Brain microvascular endothelial cell (primary cell): Measurements from ENCODE around the gene CDH13.

ENCODE experiments used
- DNase-seq: peaks from one replicate; pipeline ENCODE4 v3.0.0-alpha.2; 2020
- H3K27ac ChIP-seq: fragments of 250-450 bp; sonication (Bioruptor Pico); 2 replicates; pipeline ENCODE4 v1.5.1; 2020; ENCODE audit warnings: mild to moderate bottlenecking, moderate library complexity
- H3K27me3 ChIP-seq: fragments of 250-450 bp; sonication (Bioruptor Pico); replicated peaks from 2 replicates; pipeline ENCODE4 v1.5.1; 2020; ENCODE audit warnings: mild to moderate bottlenecking
- H3K36me3 ChIP-seq: fragments of 250-450 bp; sonication (Bioruptor Pico); replicated peaks from 2 replicates; pipeline ENCODE4 v1.5.1; 2020; ENCODE audit warnings: mild to moderate bottlenecking
- H3K4me3 ChIP-seq: 2 replicates; pipeline ENCODE4 v1.5.1; 2011; ENCODE audit warnings: low read depth, mild to moderate bottlenecking, control low read depth, low read length, moderate library complexity
- in situ Hi-C: cut with HindIII; loops from 2 replicates; pipeline ENCODE4 v1.10.0; 2017; ENCODE audit warnings: low sequenced_read_pairs, low pct_ligation_motif_present
- TF ChIP-seq, protein P1 (sequence below): IDR thresholded peaks from 2 replicates; pipeline ENCODE4 v1.5.1; 2011; ENCODE audit warnings: low read depth, mild to moderate bottlenecking, moderate library complexity, low read length, control low read depth, inconsistent platforms; ENCODE audit errors: missing control alignments

Gene CDH13

DNA sequence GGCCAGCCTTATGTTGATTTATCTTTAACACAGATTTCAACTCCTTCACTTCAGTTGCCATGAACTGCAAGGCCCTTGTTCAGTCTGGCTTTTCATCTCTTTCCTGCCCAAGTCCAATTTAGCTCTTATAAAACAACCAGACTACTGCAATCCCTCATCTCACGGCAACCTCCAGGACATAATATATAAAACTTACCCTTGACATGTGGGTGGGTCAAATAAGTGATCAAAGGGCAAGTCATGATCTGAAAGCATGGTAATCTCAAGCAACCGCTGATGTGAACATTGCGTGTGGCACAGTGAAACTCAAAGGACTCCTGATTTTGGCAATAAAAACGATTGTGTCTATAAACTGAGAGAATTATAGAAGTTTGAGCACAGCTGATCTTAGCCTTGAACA is 364.6 kb downstream of the CDH13 start:
- DNase-seq: no peak
- H3K4me3 ChIP-seq: no peak overlapping the region
- no peaks in the 10 kb centered on the region for H3K36me3 ChIP-seq
- H3K27me3 ChIP-seq: no peaks in the 10 kb centered on the region
- TF ChIP-seq, protein P1, sequence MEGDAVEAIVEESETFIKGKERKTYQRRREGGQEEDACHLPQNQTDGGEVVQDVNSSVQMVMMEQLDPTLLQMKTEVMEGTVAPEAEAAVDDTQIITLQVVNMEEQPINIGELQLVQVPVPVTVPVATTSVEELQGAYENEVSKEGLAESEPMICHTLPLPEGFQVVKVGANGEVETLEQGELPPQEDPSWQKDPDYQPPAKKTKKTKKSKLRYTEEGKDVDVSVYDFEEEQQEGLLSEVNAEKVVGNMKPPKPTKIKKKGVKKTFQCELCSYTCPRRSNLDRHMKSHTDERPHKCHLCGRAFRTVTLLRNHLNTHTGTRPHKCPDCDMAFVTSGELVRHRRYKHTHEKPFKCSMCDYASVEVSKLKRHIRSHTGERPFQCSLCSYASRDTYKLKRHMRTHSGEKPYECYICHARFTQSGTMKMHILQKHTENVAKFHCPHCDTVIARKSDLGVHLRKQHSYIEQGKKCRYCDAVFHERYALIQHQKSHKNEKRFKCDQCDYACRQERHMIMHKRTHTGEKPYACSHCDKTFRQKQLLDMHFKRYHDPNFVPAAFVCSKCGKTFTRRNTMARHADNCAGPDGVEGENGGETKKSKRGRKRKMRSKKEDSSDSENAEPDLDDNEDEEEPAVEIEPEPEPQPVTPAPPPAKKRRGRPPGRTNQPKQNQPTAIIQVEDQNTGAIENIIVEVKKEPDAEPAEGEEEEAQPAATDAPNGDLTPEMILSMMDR: no peak
- no peak overlapping the region for H3K27ac ChIP-seq
- in situ Hi-C loops: no loop called here

DNA sequence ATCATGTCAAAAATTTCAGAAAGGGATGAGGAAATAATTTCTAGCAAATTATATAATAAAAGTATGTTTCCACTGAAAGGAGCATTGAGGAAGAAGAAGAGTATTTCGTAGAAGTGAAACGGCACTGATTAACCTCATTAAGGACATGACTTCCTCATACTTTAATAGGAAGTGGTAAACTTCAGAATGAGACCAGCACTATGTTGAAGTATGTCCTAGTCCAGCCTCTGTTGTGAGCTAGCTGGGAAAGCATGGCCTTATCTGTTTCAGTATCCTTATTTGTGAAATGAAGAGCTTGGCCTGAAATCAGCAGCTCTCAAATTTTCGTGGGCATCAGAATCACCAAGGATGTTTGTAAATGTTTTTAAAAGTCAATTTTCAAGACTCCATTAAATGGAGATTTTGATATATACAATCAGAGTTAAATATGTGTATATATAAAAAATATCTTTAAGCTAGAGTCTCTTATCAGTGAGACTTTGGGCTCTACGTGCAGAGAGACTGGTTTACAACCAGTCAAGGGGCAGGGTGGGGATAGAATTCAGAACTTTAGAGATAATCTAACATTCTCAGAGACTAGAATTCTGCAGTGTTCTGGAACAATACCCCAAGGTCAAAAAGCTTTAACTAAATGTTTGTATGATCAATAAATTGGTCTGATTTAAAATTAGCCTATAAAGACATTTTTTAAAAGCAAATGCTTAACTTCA is 365.4 kb downstream of the CDH13 start:
- Histone ChIP-seq H3K27me3 (no peaks in the 10 kb centered on the region), H3K27ac (no peak overlapping the region), H3K4me3 (no peak overlapping the region), H3K36me3 (no peaks in the 10 kb centered on the region)
- DNase-seq: no peak
- in situ Hi-C loops: no loop called here
- TF ChIP-seq, protein P1: no peak

DNA sequence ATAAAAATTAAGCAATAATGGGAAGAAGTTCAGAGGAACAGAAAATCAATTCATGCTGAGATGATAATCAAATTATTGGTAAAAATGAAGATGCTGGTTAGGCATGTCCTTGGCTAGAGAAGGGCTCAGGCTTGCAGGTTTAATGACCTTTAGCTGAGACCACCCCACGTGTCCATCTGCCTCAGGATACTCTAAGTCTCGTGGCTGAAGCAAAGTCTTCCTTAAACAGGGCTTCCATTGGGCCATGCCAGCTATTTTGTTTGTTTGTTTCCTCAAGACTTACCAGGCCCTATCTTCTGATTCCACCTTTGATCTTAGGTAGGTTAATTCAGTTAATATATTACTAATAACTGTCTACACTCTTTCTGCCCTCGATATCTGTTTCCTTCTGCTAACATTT is 366.0 kb downstream of the CDH13 start:
- no peaks in the 10 kb centered on the region for H3K27me3 ChIP-seq
- no peak overlapping the region for H3K4me3 ChIP-seq
- H3K36me3 ChIP-seq: no peaks in the 10 kb centered on the region
- DNase-seq: no peak
- in situ Hi-C loops: no loop called here
- H3K27ac ChIP-seq: no peak overlapping the region
- TF ChIP-seq, protein P1: no peak

DNA sequence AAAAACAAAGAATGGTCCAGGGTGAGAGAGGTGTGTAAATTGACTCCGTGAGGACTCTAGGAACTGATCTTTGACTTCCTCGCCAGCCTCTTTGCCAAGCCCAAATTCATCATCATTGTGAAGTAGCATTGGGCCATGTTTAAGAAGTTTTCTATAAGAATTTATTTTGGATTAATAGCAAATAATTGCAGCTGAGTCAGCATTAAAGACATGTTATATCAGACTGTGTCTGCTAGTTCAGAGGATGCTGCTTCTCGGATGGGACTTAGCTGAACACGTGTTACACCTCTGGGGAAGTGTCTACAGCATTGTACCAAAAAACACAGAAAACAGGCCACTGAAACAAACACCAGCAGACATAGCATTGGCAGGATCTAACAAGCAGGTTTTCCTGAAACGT is 366.6 kb downstream of the CDH13 start:
- DNase-seq: no peak
- H3K4me3 ChIP-seq: no peak overlapping the region
- no peaks in the 10 kb centered on the region for H3K27me3 ChIP-seq
- H3K36me3 ChIP-seq: no peaks in the 10 kb centered on the region
- in situ Hi-C loops: no loop called here
- TF ChIP-seq, protein P1: no peak
- no peak overlapping the region for H3K27ac ChIP-seq

DNA sequence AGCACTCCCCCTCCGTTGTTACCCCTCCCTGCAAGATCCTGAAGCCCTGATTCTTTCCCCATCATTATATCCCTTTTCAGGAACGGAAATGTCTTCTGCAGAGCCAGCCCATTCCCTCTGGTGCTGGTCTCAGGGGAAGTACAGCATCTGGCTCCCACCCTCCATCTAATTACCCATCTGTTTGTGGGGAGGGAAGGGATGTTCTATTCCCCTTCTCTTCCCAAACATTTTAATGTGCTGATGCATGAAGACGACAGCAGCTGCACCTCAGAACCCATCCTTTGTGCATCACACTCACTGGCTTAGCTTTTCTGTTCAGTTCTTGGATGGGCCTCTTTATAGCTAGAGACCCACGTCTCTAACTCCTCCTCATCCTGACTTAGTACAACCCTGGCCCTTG is 367.2 kb downstream of the CDH13 start:
- no peak for DNase-seq
- in situ Hi-C loops: no loop called here
- Histone ChIP-seq H3K27ac (no peak overlapping the region), H3K27me3 (no peaks in the 10 kb centered on the region), H3K4me3 (no peak overlapping the region), H3K36me3 (no peaks in the 10 kb centered on the region)
- TF ChIP-seq, protein P1: no peak
